HepG2 (cell line): ENCODE results near the gene AJUBA. TPM values are rescaled to one million over a fixed set of nuclear protein-coding genes. Genes with fewer than 3 reads are reported as not detected.

Experiments
- AGO2 ChIP-seq: fragments of 200-400 bp; formaldehyde crosslinking; optimal IDR thresholded peaks from 2 replicates; pipeline ENCODE3; 2017; ENCODE audit warnings: mild to moderate bottlenecking, low read depth, low read length, moderate library complexity
- ATF2 ChIP-seq: sonication (generic); formaldehyde crosslinking; IDR thresholded peaks from 2 replicates; pipeline ENCODE4 v1.4.0; 2020; ENCODE audit warnings: missing genetic modification reagents
- FOXA3 ChIP-seq: IDR thresholded peaks from 2 replicates; pipeline ENCODE4 v1.6.1; 2016; ENCODE audit warnings: missing genetic modification reagents, missing compliant biosample characterization
- FOXM1 ChIP-seq: sonication (generic); formaldehyde crosslinking; IDR thresholded peaks from 2 replicates; pipeline ENCODE4 v1.5.0; 2020; ENCODE audit warnings: missing genetic modification reagents
- GLI4 ChIP-seq: sonication (generic); formaldehyde crosslinking; IDR thresholded peaks from 2 replicates; pipeline ENCODE4 v1.5.1; 2020; ENCODE audit warnings: missing genetic modification reagents, mild to moderate bottlenecking, moderate library complexity, borderline replicate concordance
- GMEB2 ChIP-seq: IDR thresholded peaks from 2 replicates; pipeline ENCODE4 v1.6.1; 2016; ENCODE audit warnings: missing biosample characterization, missing genetic modification reagents, low read depth
- HINFP ChIP-seq: sonication (generic); formaldehyde crosslinking; IDR thresholded peaks from 2 replicates; pipeline ENCODE4 v1.4.0; 2020; ENCODE audit warnings: low read depth, mild to moderate bottlenecking, missing genetic modification reagents
- HOXA3 ChIP-seq: sonication (generic); formaldehyde crosslinking; IDR thresholded peaks from 2 replicates; pipeline ENCODE4 v1.5.0; 2020; ENCODE audit warnings: missing genetic modification reagents
- MIER3 ChIP-seq: IDR thresholded peaks from 2 replicates; pipeline ENCODE4 v1.6.1; 2016; ENCODE audit warnings: missing compliant biosample characterization, borderline replicate concordance
- MTA1 ChIP-seq: sonication (generic); formaldehyde crosslinking; IDR thresholded peaks from 2 replicates; pipeline ENCODE4 v1.4.0; 2020; ENCODE audit warnings: missing genetic modification reagents, mild to moderate bottlenecking, borderline replicate concordance
- NRL ChIP-seq: sonication (generic); formaldehyde crosslinking; IDR thresholded peaks from 2 replicates; pipeline ENCODE4 v1.5.0; 2020; ENCODE audit warnings: missing genetic modification reagents, mild to moderate bottlenecking, moderate library complexity, borderline replicate concordance
- PPARG ChIP-seq: conservative IDR thresholded peaks from 2 replicates; pipeline ENCODE4 v1.6.1; 2016; ENCODE audit warnings: missing biosample characterization, missing genetic modification reagents
- SOX5 ChIP-seq: IDR thresholded peaks from 2 replicates; pipeline ENCODE4 v1.6.1; 2016; ENCODE audit warnings: borderline replicate concordance
- TMF1 ChIP-seq: sonication (generic); formaldehyde crosslinking; IDR thresholded peaks from 2 replicates; pipeline ENCODE4 v1.8.1; 2022; ENCODE audit warnings: low read depth, missing genetic modification reagents
- TSC22D2 ChIP-seq: sonication (generic); formaldehyde crosslinking; IDR thresholded peaks from 2 replicates; pipeline ENCODE4 v1.5.1; 2020; ENCODE audit warnings: missing genetic modification reagents, mild to moderate bottlenecking, borderline replicate concordance
- ZC3H13 ChIP-seq: sonication (generic); formaldehyde crosslinking; IDR thresholded peaks from 2 replicates; pipeline ENCODE4 v1.8.1; 2023; ENCODE audit warnings: mild to moderate bottlenecking, missing genetic modification reagents, moderate library complexity
- ZNF10 ChIP-seq: sonication (generic); formaldehyde crosslinking; IDR thresholded peaks from 2 replicates; pipeline ENCODE4 v1.4.0; 2020; ENCODE audit warnings: mild to moderate bottlenecking, low read depth, missing genetic modification reagents, borderline replicate concordance
- ZNF101 ChIP-seq: sonication (generic); formaldehyde crosslinking; IDR thresholded peaks from 2 replicates; pipeline ENCODE4 v1.4.0; 2020; ENCODE audit warnings: mild to moderate bottlenecking, low read depth, missing genetic modification reagents, borderline replicate concordance
- ZNF607 ChIP-seq: sonication (generic); formaldehyde crosslinking; IDR thresholded peaks from 2 replicates; pipeline ENCODE4 v1.5.1; 2020; ENCODE audit warnings: missing genetic modification reagents, mild to moderate bottlenecking, borderline replicate concordance
- ZNF710 ChIP-seq: sonication (generic); formaldehyde crosslinking; IDR thresholded peaks from 2 replicates; pipeline ENCODE4 v1.5.0; 2020; ENCODE audit warnings: mild to moderate bottlenecking, missing genetic modification reagents, borderline replicate concordance
- polyA plus RNA-seq, 8 experiments: library from polyadenylated mRNA; depleted of rRNA in 3 of 8; stranded (reverse) in 7 of 8; unstranded in 1 of 8; fragments of >200 nt; fragmentation: Illumina TruSeq in 4 of 8; extraction: Trizol in 4 of 8; gene quantifications; 2 replicates each; pipeline versions ENCODE4 v1.2.1 to v1.2.3, GENCODE V29; 2011 to 2016; ENCODE audit warnings: low read depth in 4 of 8, missing spikeins in 1 of 8, mixed read lengths in 1 of 8; ENCODE audit not compliant: insufficient read depth in 1 of 8
- total RNA-seq, 5 experiments: library from RNA; depleted of rRNA; stranded (reverse); fragments of >200 nt; fragmentation: Illumina TruSeq; extraction: Trizol; gene quantifications; 2 replicates each; pipeline ENCODE4 v1.2.3, GENCODE V29; 2016; ENCODE audit warnings: low read depth in 1 of 5
- TF ChIP-seq, protein P1 (sequence below): sonication (generic); formaldehyde crosslinking; IDR thresholded peaks from 2 replicates; pipeline ENCODE4 v1.8.0; 2023; ENCODE audit warnings: mild to moderate bottlenecking, missing genetic modification reagents

The AJUBA gene
- total and polyA plus RNA-seq, 2 of the 13 experiments (the other 11 are each of a cell fraction or from before 2014, with no cell fraction given), result 157 to 241 TPM

DNA sequence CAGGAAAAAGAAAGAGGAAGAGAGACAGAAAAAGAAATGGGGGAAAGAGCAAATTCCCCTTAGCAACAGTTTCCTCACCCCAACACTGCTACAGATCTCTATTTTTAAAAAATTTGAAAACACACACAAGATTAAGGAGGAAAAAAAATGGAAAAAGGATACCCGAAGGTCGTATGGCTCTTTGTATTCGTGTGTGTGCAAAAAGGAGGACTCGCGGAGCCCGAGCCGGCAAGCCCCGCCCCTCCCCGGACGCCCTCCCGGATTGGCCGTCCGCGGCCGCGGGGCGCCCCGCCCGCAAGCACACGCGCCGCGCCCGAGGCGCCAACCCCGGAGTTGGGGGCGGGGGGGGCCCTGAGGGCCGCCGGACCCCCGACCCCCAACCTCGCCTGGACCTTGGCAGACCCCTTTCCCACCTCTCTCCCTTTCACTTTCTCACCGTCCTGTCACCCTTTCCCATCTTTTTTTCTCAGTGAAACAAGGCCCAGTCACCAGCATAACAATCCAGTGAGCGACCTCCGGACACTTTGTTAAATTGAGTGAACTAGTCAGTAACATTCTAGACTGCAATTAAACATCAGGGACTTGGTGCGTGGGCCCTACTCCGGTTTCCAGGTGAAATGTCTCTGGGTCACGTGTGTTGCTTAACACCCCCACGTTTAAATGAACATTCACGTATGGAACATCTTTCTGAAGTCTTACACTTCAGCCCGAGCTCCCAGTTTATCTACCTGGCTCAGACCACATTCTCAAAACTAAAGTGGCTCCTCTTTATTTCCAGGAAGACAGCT lies 27.8 kb upstream of the AJUBA start, which contains the start of gene C14orf93 (continued):
- TF ChIP-seq AGO2 (peak; percentile 36), TMF1 (CRISPR knock-in tag) (peak; percentile 74), TSC22D2 (CRISPR knock-in tag) (peak; percentile 41; the same call in 1 of the 2 replicates), ZNF10 (CRISPR knock-in tag) (no peak), FOXM1 (CRISPR knock-in tag) (no peak), HINFP (CRISPR knock-in tag) (peak; percentile 80), ZNF710 (CRISPR knock-in tag) (peak; percentile 50; the same call in 1 of the 2 replicates), MIER3 (no peak), ZNF101 (CRISPR knock-in tag) (no peak; the same call in 1 of the 2 replicates), MTA1 (CRISPR knock-in tag) (peak; percentile 81; the same call in 1 of the 2 replicates), PPARG (CRISPR knock-in tag) (peak; percentile 46; the same call in 1 of the 2 replicates), SOX5 (CRISPR knock-in tag) (peak; percentile 12; the same call in 1 of the 2 replicates), GMEB2 (CRISPR knock-in tag) (no peak), ZC3H13 (no peak), HOXA3 (CRISPR knock-in tag) (peak; percentile 90), NRL (CRISPR knock-in tag) (no peak), GLI4 (CRISPR knock-in tag) (peak; percentile 28; the same call in 1 of the 2 replicates), ZNF607 (CRISPR knock-in tag) (peak; percentile 90), ATF2 (CRISPR knock-in tag) (0 out of 2 replicates have a peak, but pooled peaks have one; percentile 5), FOXA3 (CRISPR knock-in tag) (0 out of 2 replicates have a peak, but pooled peaks have one; percentile 4)
- TF ChIP-seq, protein P1, sequence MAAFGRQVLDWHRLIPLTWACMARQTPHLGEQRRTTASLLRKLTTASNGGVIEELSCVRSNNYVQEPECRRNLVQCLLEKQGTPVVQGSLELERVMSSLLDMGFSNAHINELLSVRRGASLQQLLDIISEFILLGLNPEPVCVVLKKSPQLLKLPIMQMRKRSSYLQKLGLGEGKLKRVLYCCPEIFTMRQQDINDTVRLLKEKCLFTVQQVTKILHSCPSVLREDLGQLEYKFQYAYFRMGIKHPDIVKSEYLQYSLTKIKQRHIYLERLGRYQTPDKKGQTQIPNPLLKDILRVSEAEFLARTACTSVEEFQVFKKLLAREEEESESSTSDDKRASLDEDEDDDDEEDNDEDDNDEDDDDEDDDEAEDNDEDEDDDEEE (CRISPR knock-in tag), result peak; percentile 26; the same call in 1 of the 2 replicates
